Measurements from ENCODE around the gene TPP2.

TPP2 gene

GRCh38 chr13:102596147-102597028, at the start of gene TPP2:
Gene TPP2 (plus strand): TSS chr13:102596986. CDS start chr13:102597039, 53 bp downstream.
- peak; percentile 99 for DNase-seq

DNA sequence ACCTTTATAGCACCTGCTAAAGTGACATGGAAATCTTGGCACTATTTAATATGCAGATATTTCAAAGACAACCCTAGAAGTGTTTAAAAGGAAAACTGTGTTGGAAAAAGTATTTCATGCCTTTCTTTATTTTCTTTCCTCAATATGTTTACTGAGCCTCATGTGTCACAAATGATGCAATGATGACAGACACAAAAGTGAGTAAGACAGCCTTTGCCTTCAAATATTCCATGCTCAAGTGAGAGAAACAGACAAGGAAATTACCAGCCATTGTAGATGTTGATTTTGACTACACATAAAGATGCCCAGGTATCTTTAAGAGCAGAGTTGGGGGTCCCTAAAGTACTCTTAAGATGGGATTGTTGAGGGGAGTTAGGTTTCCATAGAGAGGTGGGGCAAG, 48.0 kb upstream of the TPP2 start:
- no peak for DNase-seq

- no peak for DNase-seq
Observed at GRCh38 chr13:102550507-102550906, 46.3 kb upstream of the TPP2 start.

GRCh38 chr13:102555914-102556553, 40.8 kb upstream of the TPP2 start:
- peak; percentile 51 for DNase-seq

GRCh38 chr13:102556806-102557205, 40.0 kb upstream of the TPP2 start:
- DNase-seq, result no peak

DNA sequence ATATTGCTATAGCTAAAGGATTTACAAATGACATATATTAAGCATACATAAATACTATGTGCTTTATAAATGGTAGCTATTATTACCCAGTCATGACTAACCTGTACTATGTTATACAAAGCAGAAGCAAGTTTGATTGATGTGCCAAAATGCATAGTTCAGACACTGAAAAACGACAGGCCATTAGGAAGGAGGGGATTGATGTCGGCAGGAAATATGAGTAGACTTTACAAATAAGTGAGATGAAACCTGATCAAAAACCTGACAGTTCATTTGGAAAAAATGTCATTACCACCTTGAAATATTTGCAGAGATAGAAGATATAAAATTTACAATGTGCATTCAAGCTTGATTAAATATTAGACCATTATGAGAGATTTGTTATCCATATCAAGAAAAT, 38.8 kb upstream of the TPP2 start:
- DNase-seq, result no peak

GRCh38 chr13:102561933-102562332, 34.9 kb upstream of the TPP2 start:
- DNase-seq, result no peak

- DNase-seq, result no peak
Observed at GRCh38 chr13:102563267-102563666, 33.5 kb upstream of the TPP2 start.

DNA sequence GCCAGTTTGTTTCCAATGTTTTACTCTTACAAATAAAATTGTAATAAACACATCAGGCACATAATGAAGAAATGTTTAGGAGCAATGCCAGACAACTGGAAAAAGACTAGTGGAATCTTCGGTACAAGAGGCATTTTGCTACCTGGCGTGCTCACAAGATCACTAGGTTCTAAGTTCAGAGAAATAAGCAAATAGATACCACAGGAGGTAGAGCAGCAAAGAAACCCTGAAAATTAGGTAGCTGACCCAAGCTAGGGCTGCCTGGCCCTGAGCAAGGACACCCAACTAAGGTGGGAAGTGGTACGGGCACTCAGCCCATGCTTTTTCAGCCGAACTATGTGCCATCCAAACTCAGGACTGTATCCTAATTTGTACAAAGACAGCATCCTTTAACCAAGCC, 32.2 kb upstream of the TPP2 start:
- DNase-seq, result no peak

GRCh38 chr13:102566513-102566912, 30.3 kb upstream of the TPP2 start:
- no peak for DNase-seq

- no peak for DNase-seq
Observed at GRCh38 chr13:102567857-102568256, 28.9 kb upstream of the TPP2 start.

DNA sequence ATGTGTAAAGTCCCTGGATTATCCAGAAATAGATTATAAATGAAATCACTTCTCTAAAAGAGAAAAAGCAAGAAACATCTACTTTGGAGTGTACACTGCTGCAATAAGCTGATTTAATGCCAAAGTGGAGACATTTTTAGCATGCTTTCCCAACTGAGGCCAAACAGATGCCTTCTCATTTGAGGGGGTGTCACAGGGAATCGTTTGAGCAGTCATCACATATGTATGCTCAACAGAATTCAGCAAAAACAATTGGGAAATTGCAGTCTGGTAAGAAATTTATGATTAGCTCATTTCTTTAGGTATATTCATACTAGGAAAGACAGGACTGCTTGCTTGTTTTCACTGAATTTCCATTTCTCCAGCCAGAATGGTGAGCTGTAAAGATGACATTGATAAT, 27.3 kb upstream of the TPP2 start:
- DNase-seq, result no peak

GRCh38 chr13:102571075-102571474, 25.7 kb upstream of the TPP2 start:
- no peak for DNase-seq

GRCh38 chr13:102572323-102572722, 24.5 kb upstream of the TPP2 start:
- no peak for DNase-seq

GRCh38 chr13:102580552-102581169, 16.1 kb upstream of the TPP2 start:
- DNase-seq, result peak; percentile 66

- DNase-seq, result no peak
Observed at GRCh38 chr13:102582256-102582655, 14.5 kb upstream of the TPP2 start.

DNA sequence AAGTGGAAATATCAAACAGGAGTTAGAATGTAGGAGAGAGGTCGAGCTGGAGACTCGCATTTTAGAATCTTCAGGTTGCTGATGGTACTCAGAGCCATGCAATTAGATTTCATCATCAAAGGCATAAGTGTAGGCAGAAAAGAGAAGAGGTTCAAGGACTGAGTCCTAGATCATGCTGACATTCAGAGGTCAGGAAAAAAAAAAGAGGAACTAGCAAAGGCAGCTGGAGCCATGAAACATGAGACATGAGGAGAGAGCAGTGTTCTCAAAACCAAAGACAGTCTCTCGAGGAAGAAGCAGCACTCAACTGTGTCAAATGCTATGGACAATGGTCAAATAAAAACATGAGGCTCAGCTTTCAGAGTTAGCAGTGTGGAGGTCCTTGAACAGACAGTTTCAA, 12.4 kb upstream of the TPP2 start:
- no peak for DNase-seq

DNA sequence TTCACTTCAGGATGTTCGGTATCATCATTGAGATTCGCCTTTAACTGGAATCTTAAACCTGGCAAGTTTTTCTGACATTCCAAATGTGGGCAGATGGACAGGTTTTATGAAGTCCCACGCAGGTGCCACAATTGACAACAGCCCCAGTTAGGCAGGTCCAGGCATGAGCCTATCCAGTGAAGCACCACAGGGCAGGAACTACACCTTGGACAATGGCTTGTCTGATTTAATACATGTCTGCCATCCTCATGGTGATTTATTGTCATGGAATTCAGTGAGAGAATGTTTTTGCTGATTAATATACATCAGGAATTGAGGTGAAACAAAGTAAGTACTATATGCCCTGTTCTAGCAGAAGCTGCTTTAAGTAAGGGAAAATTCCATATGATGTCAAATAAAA, 10.2 kb upstream of the TPP2 start:
- DNase-seq, result no peak

DNA sequence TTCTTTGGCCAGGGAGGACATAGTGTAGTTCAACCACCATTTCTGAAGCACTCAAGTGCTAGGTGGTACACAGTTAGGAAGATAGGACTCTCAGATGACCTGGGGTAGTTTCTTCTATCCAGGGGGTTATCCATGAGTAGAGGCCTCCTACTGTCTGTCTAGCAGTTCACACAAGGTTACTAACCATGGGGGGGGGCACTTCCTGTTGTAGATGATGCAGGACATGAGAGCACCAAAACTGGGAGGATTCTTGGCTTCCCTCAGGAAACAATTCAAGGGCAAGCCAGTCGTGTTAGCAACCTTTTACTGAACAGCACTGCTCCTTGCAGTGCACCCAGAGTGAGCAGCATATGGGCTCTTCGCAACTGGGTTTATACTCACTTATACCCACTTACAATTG, 8.9 kb upstream of the TPP2 start:
- DNase-seq, result no peak

DNA sequence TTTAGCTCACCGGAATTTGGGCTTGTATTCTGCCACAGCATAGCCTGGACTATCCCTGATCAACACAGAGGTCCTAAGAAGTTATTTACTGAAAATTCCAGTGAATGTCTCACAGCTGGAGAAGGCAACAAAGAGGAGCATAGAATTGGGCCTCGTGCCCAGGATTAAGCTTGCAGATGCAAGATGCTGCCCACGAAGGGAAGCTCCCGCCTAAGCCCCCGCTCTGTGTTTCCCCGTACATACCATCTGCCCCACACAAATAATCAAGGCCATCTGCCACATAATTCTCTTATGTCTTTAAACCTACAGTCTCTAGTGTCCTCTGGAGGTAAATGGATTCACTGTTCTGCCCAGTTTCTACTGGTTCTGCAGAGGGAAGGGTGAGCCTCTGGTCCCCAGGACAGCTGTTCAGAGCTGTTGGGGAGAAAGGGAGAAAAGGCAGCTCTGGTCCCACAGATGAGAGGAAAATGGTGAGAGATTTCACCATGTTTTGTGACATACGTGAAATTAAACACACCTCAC, 7.4 kb upstream of the TPP2 start:
- DNase-seq, result no peak

DNA sequence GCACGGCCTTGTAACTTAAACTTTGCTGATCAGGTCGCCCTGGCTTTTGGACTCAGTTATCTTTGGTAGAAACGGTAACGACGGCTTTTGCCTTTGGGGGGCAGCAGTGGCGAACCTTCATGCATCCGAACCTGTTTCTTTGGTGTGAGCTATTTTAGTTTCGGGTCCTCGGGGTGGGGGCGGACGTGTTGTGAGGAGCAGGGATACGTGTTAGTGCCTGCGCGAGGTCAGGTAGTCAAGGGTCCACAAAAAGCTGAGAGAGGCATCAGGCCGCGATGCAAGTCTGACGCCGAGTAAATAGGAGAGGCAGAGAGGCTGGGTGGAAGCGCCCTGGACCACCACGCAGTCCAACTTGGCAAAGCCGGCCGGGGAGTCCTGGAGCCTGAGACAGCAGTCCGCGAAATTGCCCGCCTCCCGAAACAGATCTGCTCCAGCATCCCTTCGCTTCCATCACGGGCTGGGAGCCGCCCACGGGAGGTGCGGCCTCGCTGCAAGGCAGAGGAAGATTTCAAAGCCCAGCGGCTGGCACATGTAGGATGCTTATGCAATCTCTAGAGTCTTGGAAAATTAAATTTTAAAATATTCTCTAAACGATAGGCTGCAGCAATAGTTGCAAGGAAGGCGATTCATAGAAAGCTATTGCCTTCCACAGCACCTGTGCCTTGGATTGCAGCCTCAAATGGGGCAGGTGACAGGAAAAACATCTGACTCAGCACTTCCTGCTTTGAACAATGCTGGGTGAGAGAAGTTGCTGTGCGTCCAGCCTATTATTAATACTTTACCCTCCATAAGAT, 4.6 kb upstream of the TPP2 start:
- peak; percentile 84 for DNase-seq

DNA sequence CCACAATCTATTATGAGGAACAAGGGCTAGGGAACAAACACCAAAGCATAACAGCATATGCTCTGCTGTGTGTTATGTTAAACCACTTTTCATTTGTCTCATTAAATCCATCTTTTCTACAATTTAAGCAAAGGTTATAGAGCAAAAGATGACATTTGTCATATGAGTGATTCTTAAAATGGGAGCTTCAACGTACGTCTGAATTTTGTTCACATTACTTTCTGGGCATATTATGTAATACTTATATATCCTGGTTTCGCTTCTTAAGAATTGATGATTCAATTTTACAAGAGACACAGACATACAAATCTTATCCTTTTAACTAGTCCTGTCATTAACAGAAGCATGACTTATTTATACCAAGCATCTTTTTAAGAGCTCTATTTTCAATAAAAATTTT, 3.3 kb upstream of the TPP2 start:
- DNase-seq, result no peak
